GM12801 (cell line): ENCODE data around the gene SUZ12.

Experiments
- CTCF ChIP-seq: IDR thresholded peaks from one replicate; pipeline ENCODE4 v1.5.1; 2011; ENCODE audit warnings: control low read depth; ENCODE audit not compliant: insufficient read length; ENCODE audit errors: extremely low read depth

SUZ12 gene

DNA sequence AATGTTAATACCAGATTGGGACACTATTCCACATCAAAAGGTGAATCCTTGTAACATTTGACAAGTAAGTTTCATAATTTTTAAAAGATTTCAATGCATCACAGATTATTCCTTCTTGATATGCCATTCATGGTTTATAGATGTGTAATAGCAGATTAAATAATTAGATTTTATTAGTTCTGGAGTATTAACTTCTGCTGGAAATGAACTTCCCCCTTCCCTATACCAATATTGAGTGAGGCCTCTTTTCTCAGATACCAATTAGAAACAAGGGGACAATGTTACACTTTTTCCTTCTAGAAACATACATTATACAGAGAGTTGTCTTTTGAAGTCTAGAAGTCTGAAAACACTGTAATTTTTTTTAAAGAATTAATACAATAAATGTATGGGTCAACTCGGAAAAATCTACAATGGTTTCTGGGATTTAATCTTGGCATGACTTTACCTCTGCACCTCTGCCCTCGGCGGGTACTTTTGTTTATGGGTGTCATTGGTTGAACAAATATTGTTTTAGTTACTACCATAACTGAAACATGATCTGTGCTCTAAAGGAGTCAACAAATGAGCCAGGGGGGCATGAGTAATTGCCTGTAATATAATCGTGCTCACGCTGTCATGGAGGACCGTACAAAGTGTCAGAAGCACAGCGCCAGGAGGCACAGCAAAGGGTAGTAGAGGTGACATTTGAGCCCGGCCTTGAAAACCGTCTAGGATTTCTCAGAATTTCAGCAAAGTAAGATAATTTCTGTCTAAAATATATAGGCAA lies 78.6 kb downstream of the SUZ12 start:
- TF ChIP-seq CTCF = no peak

DNA sequence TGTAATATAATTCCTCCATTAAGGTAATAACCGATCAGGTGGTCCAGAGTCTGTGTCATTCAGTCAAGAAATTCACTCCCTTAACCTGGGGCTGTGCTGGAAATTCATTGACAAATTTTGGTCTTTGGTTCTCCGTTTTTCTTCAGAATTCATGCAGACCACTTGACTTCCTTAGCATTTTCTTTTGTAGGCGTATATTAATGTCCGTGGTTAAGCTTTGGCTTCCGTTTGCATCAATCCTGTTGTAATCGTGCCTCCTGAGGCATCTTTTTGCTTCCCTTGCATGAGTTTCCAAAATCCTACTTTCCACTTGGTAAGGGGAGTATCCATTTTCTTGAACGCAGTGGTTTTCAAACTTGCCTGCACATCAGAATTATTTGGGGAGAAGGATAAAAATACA lies 79.4 kb downstream of the SUZ12 start:
- no peak for TF ChIP-seq CTCF

DNA sequence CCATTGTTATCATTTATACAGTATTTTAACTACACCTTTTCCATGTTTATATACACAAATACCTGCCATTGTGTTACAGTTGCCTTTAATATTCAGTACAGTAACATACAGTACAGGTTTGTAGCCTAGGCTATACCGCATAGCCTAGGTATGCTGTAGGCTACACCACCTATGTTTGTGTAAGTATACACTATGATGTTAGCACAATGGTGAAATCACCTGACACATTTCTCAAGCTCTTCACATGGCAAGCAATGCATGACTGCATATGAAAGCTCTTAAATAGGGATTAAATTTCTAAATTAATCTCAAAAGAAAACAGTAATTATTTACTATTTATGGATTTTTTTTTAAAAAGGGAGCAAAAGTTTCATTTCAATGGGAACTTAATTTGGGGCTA lies 82.4 kb downstream of the SUZ12 start:
- TF ChIP-seq CTCF = no peak

DNA sequence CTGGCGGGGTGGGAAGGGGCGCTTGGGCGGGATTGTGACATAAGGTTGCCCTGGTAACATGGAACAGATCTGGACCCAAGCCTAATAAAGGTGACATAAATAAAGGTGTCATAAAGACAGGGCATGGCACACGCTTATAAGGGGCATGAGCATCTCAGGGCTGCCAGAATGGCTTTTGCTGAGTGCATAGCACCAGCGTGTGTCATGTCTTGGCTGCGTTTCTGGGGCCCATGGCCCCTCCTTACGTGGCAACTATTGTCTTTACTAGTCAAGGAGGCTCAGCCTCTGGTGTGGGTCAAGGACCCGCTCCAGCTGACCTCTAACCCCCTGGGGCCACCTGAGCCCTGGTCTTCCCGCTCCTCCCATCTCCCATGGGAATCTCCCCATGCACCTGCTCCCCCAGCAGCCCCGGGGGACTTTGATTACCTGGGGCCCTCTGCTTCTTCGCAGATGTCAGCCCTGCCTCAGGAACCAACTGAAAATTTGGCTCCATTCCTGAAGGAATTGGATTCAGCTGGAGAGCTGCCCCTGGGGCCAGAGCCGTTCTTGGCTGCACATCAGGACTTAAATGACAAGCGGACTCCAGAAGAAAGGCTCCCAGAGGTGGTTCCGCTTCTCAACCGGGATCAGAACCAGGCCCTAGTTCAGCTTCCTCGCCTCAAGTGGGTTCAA lies 84.3 kb downstream of the SUZ12 start:
- TF ChIP-seq CTCF = no peak

GRCh38 chr17:32021615-32021955 lies 84.8 kb downstream of the SUZ12 start:
- TF ChIP-seq CTCF = no peak

DNA sequence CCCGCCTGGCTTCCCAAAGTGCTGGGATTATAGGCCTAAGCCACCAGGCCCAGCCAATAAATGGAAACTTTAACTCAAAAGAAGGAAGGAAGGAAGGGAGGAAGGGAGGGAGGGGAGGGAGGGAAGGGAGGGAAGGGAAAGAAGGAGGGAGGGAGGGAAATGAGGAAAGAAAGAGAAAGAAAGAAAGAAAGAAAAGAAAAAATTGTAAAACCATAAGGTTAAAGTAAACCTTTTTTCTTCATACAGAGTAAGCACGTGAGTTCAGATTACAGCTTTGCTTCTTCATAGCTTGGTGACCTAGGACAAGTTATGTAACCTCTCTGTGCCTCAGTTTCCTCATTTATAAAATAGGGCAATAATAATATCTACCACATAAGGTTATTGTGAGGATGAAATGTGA lies 96.4 kb downstream of the SUZ12 start:
- TF ChIP-seq CTCF = no peak
